H1 (cell line): ENCODE results near the gene UPK3B. TPM values are rescaled to one million over a fixed set of nuclear protein-coding genes. Genes with fewer than 3 reads are reported as not detected.
"Not testable (repeated sequence)": the region's sequence is repeated elsewhere in the genome, so short reads cannot be mapped to it uniquely, and the experiment has no call there.

Experiments
- CTCF ChIA-PET: fragments of 300-600 bp; sonication (Branson Sonifier 250); formaldehyde crosslinking; loops from one replicate; lab custom pipeline; 2021; ENCODE audit not compliant: partially characterized antibody; lab: Charles Lee
- POLR2A ChIA-PET: fragments of 300-600 bp; sonication (Branson Sonifier 250); formaldehyde crosslinking; loops from one replicate; lab custom pipeline; 2021; ENCODE audit warnings: inconsistent platforms; ENCODE audit not compliant: partially characterized antibody; lab: Charles Lee
- DNase-seq, 2 experiments: peaks; one replicate each; pipeline versions ENCODE4 v3.0.0 to v3.0.0-alpha.2; 2010 to 2022; ENCODE audit warnings: low spot score in 2 of 2, low read depth in 1 of 2, mixed read lengths in 1 of 2
- FAIRE-seq: peaks from 2 replicates; lab custom pipeline; 2011; peaks lifted over from hg19 to GRCh38; lab: Jason Lieb, UNC
- H2AFZ ChIP-seq: 2 replicates; pipeline ENCODE4 v1.8.1; 2012; ENCODE audit warnings: low read length, inconsistent platforms
- H2AK5ac ChIP-seq: 2 replicates; pipeline ENCODE4 v1.6.1; 2013; ENCODE audit warnings: low read depth, low read length
- H2BK120ac ChIP-seq: replicated peaks from 2 replicates; pipeline ENCODE3; 2013; ENCODE audit warnings: low read depth, low read length, inconsistent platforms
- H2BK12ac ChIP-seq: 2 replicates; pipeline ENCODE4 v1.6.1; 2013; ENCODE audit warnings: low read depth, low read length
- H2BK15ac ChIP-seq: 2 replicates; pipeline ENCODE4 v1.6.1; 2013; ENCODE audit warnings: low read length
- H2BK20ac ChIP-seq: 2 replicates; pipeline ENCODE4 v1.6.1; 2013; ENCODE audit warnings: low read length
- H2BK5ac ChIP-seq: 2 replicates; pipeline ENCODE4 v1.6.1; 2013; ENCODE audit warnings: low read depth, low read length
- H3K14ac ChIP-seq: 2 replicates; pipeline ENCODE4 v1.6.1; 2013; ENCODE audit warnings: inconsistent platforms; ENCODE audit not compliant: insufficient read length
- H3K18ac ChIP-seq: 2 replicates; pipeline ENCODE4 v1.6.1; 2013; ENCODE audit warnings: low read length; ENCODE audit errors: extremely low read depth
- H3K23ac ChIP-seq: 2 replicates; pipeline ENCODE4 v1.6.1; 2013; ENCODE audit warnings: inconsistent platforms; ENCODE audit not compliant: insufficient read length
- H3K23me2 ChIP-seq: 2 replicates; pipeline ENCODE4 v1.6.1; 2013; ENCODE audit warnings: low read depth, low read length
- H3K27ac ChIP-seq: 2 replicates; pipeline ENCODE4 v1.6.1; 2011; ENCODE audit warnings: low read depth, low read length, inconsistent platforms
- H3K27me3 ChIP-seq, 4 experiments: replicated peaks in 1 of 4; 1 replicate in 1 of 4; 2 replicates in 3 of 4; pipeline versions ENCODE4 v1.6.1 to v1.8.1; 2011 to 2013; ENCODE audit warnings: low read length in 3 of 4, mild to moderate bottlenecking in 3 of 4, inconsistent platforms in 2 of 4, mixed read lengths in 2 of 4, moderate library complexity in 1 of 4; ENCODE audit not compliant: control insufficient read depth in 3 of 4, insufficient read depth in 3 of 4; ENCODE audit errors: extremely low read depth in 1 of 4
- H3K36me3 ChIP-seq, 4 experiments: 2 replicates each; pipeline versions ENCODE4 v1.6.1 to v1.8.1; 2011 to 2013; ENCODE audit warnings: mild to moderate bottlenecking in 4 of 4, low read length in 3 of 4, moderate library complexity in 2 of 4, control low read depth in 1 of 4, inconsistent platforms in 1 of 4; ENCODE audit not compliant: insufficient read depth in 4 of 4, control insufficient read depth in 2 of 4
- H3K4ac ChIP-seq: replicated peaks from 2 replicates; pipeline ENCODE3; 2013; ENCODE audit warnings: low read length, low read depth, mixed read lengths, inconsistent platforms; ENCODE audit not compliant: insufficient read length
- H3K4me1 ChIP-seq, 4 experiments: replicated peaks in 1 of 4; 1 replicate in 1 of 4; 2 replicates in 3 of 4; pipeline versions ENCODE4 v1.6.1 to v1.8.1; 2011 to 2013; ENCODE audit warnings: low read length in 3 of 4, inconsistent platforms in 2 of 4, mixed read lengths in 1 of 4; ENCODE audit not compliant: insufficient read depth in 4 of 4, control insufficient read depth in 3 of 4
- H3K4me2 ChIP-seq, 2 experiments: 2 replicates each; pipeline versions ENCODE4 v1.6.1 to v1.8.1; 2011 to 2013; ENCODE audit warnings: low read depth in 2 of 2, low read length in 2 of 2, control low read depth in 1 of 2, inconsistent platforms in 1 of 2, mild to moderate bottlenecking in 1 of 2; ENCODE audit not compliant: insufficient read depth in 1 of 2
- H3K4me3 ChIP-seq, 4 experiments: fragments of 200-600, 300-600 bp in 1 of 4; sonication (generic), shearing (Covaris generic), sonication (Bioruptor Twin) in 1 of 4; 2 replicates each; pipeline versions ENCODE4 v1.5.1 to v1.8.1; 2011 to 2016; ENCODE audit warnings: low read length in 4 of 4, low read depth in 3 of 4, control low read depth in 2 of 4, inconsistent platforms in 2 of 4, mild to moderate bottlenecking in 2 of 4, mixed read lengths in 1 of 4, moderate library complexity in 1 of 4; ENCODE audit not compliant: insufficient read depth in 2 of 4; ENCODE audit errors: extremely low read depth in 1 of 4
- H3K56ac ChIP-seq: replicated peaks from 2 replicates; pipeline ENCODE3; 2013; ENCODE audit warnings: low read depth, mild to moderate bottlenecking, mixed read lengths, low read length, inconsistent platforms; ENCODE audit not compliant: insufficient read length
- H3K79me1 ChIP-seq: 2 replicates; pipeline ENCODE4 v1.6.1; 2013; ENCODE audit warnings: low read depth, low read length, control low read depth
- H3K79me2 ChIP-seq, 2 experiments: 2 replicates each; pipeline versions ENCODE4 v1.6.1 to v1.8.1; 2012 to 2013; ENCODE audit warnings: low read length in 2 of 2, mild to moderate bottlenecking in 2 of 2, inconsistent platforms in 1 of 2; ENCODE audit not compliant: insufficient read depth in 2 of 2, control insufficient read depth in 1 of 2
- H3K9ac ChIP-seq, 4 experiments: replicated peaks in 1 of 4; 1 replicate in 1 of 4; 2 replicates in 3 of 4; pipeline versions ENCODE4 v1.6.1 to v1.8.1; 2011 to 2013; ENCODE audit warnings: low read depth in 3 of 4, low read length in 3 of 4, control low read depth in 2 of 4, mild to moderate bottlenecking in 2 of 4, moderate library complexity in 2 of 4, inconsistent platforms in 1 of 4; ENCODE audit errors: extremely low read depth in 1 of 4
- H3K9me3 ChIP-seq, 2 experiments: 2 replicates each; pipeline versions ENCODE4 v1.6.1 to v1.8.1; 2012 to 2013; ENCODE audit warnings: mild to moderate bottlenecking in 2 of 2, moderate library complexity in 2 of 2, control low read depth in 1 of 2, inconsistent platforms in 1 of 2, low read depth in 1 of 2, low read length in 1 of 2, mixed read lengths in 1 of 2; ENCODE audit not compliant: insufficient read depth in 2 of 2
- H4K20me1 ChIP-seq, 2 experiments: replicated peaks in 1 of 2; 2 replicates each; pipeline versions ENCODE3 to v1.8.1; 2011 to 2013; ENCODE audit warnings: inconsistent platforms in 2 of 2, low read length in 2 of 2, mild to moderate bottlenecking in 1 of 2; ENCODE audit not compliant: insufficient read depth in 2 of 2, control insufficient read depth in 1 of 2
- H4K5ac ChIP-seq: 2 replicates; pipeline ENCODE4 v1.6.1; 2013; ENCODE audit warnings: low read length, low read depth, mixed read lengths, inconsistent platforms; ENCODE audit not compliant: insufficient read length
- H4K8ac ChIP-seq: 2 replicates; pipeline ENCODE4 v1.8.0; 2013; ENCODE audit warnings: mild to moderate bottlenecking, moderate library complexity, low read length, inconsistent platforms; ENCODE audit not compliant: insufficient read depth; ENCODE audit errors: extremely low read depth
- H4K91ac ChIP-seq: replicated peaks from 2 replicates; pipeline ENCODE3; 2013; ENCODE audit warnings: low read length, mixed read lengths, inconsistent platforms; ENCODE audit not compliant: insufficient read length
- WGBS, 2 experiments: shearing (Covaris generic) in 1 of 2; methylation state at CpG; one replicate each; pipeline versions ENCODE4 v1.1.6 to v1.1.7; 2013 to 2015; ENCODE audit warnings: low lambda C conversion rate in 2 of 2, mixed read lengths in 2 of 2, inconsistent platforms in 1 of 2, low coverage in 1 of 2, missing lambda C conversion rate in 1 of 2; ENCODE audit not compliant: insufficient replicate concordance in 2 of 2, insufficient coverage in 1 of 2, insufficient read length in 1 of 2; ENCODE audit errors: extremely low coverage in 1 of 2, missing lambda C conversion rate in 1 of 2; 5-methylcytosine and 5-hydroxymethylcytosine counted together
- polyA plus RNA-seq, 7 experiments: library from polyadenylated mRNA; depleted of rRNA in 3 of 7; stranded (reverse) in 5 of 7; unstranded in 2 of 7; fragments of >200 nt in 5 of 7; fragments of 200-250 nt in 2 of 7; gene quantifications; 1 replicate in 5 of 7; 2 replicates in 1 of 7; 4 replicates in 1 of 7; pipeline versions ENCODE4 v1.2.1 to v1.2.3, GENCODE V29; 2011 to 2013; ENCODE audit warnings: missing spikeins in 2 of 7, mixed read lengths in 2 of 7
- total RNA-seq: library from RNA; stranded (reverse); fragmentation: NEBNext Ultra II Directional; extraction: Animal tissue kit (Norgen Biotek cat#: 25700); gene quantifications from 2 replicates; pipeline ENCODE4 v1.2.1, GENCODE V29; 2021

The UPK3B gene
- total and polyA plus RNA-seq, 2 of the 8 experiments (the other 6 are each of a cell fraction or from before 2014, with no cell fraction given) = 5.9 to 20.6 TPM

GRCh38 chr7:76498583-76499200 lies 11.7 kb upstream of the UPK3B start:
- POLR2A ChIA-PET, H2AK5ac ChIP-seq, FAIRE-seq: not testable (repeated sequence)

More at GRCh38 chr7:76498583-76499200, 11.7 kb upstream of the UPK3B start:
- H3K4me3 ChIP-seq, H3K9ac ChIP-seq, H3K23ac ChIP-seq, H3K27me3 ChIP-seq, H4K91ac ChIP-seq, H4K20me1 ChIP-seq, H3K79me2 ChIP-seq, H3K56ac ChIP-seq, H3K79me1 ChIP-seq, H3K14ac ChIP-seq, H3K4ac ChIP-seq, H3K4me2 ChIP-seq, H3K9me3 ChIP-seq, H4K8ac ChIP-seq, H2BK5ac ChIP-seq, H3K27ac ChIP-seq, H3K4me1 ChIP-seq, H2BK12ac ChIP-seq, H4K5ac ChIP-seq, H2AFZ ChIP-seq, H2BK15ac ChIP-seq, H3K23me2 ChIP-seq, H3K36me3 ChIP-seq, H3K18ac ChIP-seq, H2BK20ac ChIP-seq, DNase-seq, H2BK120ac ChIP-seq, CTCF ChIA-PET: not testable (repeated sequence)
- WGBS, 2 experiments = no CpG with 5 or more reads among the region's 10 CpGs
